Stimulated activated CD4-positive, alpha-beta T cell treated with anti-CD3 and anti-CD28 coated beads, Interleukin-1b, Interleukin-23, amount 100 ng/mL, for 1 hour (primary cell): ENCODE results near the gene SCTR.

ENCODE experiments used
- DNase-seq, 2 donors: peaks; one replicate each; pipeline ENCODE4 v3.0.0-alpha.2; 2020; ENCODE audit warnings: low read depth in 2 of 2

The SCTR gene

GRCh38 chr2:119523952-119524694 lies at the start of gene SCTR:
Gene SCTR (minus strand): TSS chr2:119524483. CDS start chr2:119524226, 257 bp downstream.
- no peak for DNase-seq

DNA sequence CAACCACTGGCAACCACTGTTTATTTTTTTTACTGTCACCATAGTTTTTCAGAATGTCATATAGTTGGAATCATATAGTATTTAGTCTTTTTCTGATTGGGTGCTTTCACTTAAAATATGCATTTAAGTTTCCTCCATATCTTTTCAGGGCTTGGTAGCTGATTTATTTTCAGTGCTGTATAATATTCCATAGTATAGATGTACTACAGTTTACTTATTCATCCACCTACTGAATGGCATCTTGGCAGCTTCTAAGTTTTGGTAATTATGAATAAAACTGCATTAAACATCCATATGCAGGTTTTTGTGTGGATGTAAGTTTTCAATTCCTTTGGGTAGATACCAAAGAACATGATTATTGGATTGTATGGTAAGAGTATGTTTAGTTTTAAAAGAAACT lies 43.0 kb upstream of the SCTR start:
- DNase-seq = no peak

DNA sequence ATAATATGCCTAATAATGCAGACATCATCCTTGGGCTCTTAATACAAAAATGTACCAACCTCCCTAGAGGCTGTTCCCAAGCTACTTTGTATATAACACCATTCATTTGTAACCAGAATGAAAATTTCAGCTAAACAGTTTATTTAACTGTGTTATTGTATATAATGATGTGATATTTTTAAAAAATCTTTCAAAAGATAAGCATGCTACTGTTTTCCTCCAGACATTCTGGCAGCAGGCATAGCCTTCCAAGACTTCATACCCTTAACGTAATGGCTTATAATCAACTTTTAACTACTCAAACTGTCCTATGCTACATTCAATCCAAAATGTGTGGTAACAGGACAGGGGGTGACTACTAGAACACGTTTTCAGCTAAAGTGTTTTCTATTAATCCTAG lies 41.2 kb upstream of the SCTR start:
- DNase-seq = no peak

- no peak for DNase-seq
Measured at GRCh38 chr2:119553687-119554344, 29.5 kb upstream of the SCTR start.

DNA sequence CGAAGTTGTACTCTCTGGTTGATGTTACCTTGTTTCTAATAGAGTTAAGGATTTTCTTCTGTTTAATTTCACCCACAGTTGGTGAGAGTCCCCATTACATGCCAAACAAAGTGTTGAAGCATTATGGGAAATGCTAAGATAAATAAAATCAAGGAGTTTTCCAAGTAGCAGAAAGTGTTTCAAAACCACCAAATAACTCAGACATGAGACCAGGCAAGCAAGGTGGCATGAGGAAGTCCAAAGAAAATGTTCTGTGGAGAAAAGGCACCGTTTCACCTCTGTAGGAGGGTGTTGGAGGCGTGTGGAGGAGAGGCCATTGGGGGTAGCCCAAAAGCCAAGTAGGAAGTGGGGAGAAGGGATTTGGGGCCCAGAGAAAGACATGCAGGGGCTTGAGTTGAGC lies 28.6 kb upstream of the SCTR start:
- DNase-seq = no peak

- DNase-seq = no peak
Measured at GRCh38 chr2:119550856-119551255, 26.6 kb upstream of the SCTR start.

DNA sequence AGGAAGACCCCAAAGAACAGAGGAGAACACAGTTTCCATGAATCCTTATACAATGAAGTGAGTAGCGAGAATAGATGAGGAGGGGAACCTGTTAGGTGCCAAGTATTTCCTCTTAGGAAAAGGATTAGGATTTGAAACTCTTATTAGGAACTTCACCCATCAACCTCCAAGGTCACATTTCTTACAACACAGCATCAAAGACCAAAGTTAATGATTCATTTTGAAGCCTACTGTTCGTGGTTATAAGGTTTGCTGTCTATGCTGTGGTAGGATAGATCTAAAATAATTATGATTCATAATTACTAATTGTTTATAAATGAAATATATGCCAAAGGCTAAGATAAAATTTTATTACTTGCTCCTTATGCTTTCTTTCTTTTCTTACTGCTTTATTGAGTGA lies 26.1 kb upstream of the SCTR start:
- no peak for DNase-seq

- DNase-seq = no peak
Measured at GRCh38 chr2:119549241-119549640, 25.0 kb upstream of the SCTR start.

DNA sequence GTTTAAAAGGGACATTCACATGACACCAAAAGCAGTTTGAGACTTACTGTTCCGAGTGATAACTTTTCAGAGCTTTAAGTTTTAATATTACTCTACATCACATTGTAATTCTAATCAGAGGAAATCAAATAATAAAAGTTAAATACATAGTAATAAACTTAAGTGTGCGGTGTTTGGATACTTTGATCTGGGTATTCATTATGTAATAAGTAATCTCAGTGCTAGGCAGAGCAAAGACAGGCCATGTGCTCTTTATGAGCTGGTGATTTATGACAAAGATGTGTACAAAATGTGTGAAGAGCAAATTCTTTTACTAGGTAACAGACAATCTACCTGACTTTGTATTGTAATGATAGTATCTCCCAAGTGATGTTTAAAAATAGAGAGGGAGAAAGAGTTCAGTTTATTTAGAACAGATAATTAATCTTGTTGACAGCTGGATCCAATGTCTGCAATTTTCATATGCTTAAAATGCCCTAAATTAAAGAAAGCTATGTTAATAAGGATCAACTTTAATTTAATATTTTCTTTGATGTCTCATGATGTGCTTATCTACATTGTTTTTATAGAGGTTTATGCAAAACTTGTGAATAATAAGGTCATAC lies 24.3 kb upstream of the SCTR start:
- DNase-seq = no peak

DNA sequence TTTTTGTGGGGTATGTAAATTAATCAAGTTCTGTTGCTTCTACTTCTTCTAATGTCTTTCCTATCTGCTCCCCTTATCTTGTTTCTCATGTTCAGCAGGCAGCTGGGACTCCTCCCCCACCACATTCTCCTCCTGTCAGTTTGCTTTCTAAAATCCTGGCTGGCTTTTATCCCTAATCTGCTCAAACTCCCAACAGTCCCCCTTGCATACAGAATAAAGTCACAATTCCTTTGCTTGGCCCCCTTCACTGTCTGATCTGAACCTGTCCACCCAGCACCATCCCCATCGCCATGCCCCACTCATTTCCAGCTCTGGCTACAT lies 22.1 kb upstream of the SCTR start:
- DNase-seq = no peak

GRCh38 chr2:119545754-119546446 lies 21.6 kb upstream of the SCTR start:
- DNase-seq = no peak

GRCh38 chr2:119544939-119545475 lies 20.7 kb upstream of the SCTR start:
- no peak for DNase-seq

GRCh38 chr2:119544075-119544938 lies 20.0 kb upstream of the SCTR start, which contains the start of gene CFAP221:
Gene CFAP221 (plus strand): TSS chr2:119544449. CDS start chr2:119546132, 1,683 bp downstream.
- peak in 1 of 2 donors; percentile 15 for DNase-seq

GRCh38 chr2:119541476-119541875 lies 17.2 kb upstream of the SCTR start:
- DNase-seq = no peak

GRCh38 chr2:119537792-119538191 lies 13.5 kb upstream of the SCTR start:
- DNase-seq = no peak

GRCh38 chr2:119536707-119537106 lies 12.4 kb upstream of the SCTR start:
- no peak for DNase-seq

DNA sequence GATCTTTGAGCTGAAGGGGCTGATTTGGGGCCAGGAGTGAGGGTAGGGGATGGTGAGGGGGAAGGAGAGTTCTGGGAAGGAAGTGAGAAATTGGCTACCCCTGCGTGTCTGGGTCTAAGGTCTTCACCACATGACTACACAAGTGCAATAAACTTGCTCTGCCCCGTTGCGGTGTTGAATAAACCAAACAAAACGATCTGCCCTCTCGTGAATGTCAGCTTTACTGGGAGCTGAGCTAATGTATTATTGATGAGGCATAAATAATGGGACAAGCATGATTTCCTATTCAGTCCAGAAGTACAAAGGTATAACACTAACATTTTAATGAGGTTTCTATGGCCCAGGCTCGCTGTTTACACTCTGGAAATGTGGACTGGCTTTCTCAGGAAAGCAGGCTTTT lies 11.9 kb upstream of the SCTR start:
- DNase-seq = no peak

DNA sequence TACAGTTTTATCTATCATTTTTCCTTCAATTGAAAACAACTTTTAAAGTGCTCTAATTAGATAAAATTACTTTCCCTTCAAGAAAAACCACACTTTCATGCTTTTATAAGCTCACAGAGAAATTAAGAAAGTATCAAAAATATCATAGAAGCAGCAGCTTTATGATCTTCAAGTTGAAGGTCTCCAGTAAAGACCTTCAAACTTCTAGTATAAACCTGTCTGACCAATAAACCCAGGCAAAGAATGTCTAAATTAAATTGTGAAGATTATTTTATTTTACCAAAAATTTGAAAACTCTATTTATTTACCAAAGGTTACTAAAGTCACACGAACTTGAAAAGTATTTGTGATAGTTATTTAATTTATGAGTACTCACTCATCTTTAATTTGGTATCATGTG lies 9.3 kb upstream of the SCTR start:
- DNase-seq = no peak

- DNase-seq = no peak
Measured at GRCh38 chr2:119531292-119531691, 7.0 kb upstream of the SCTR start.

- DNase-seq = no peak
Measured at GRCh38 chr2:119527999-119528398, 3.7 kb upstream of the SCTR start.

DNA sequence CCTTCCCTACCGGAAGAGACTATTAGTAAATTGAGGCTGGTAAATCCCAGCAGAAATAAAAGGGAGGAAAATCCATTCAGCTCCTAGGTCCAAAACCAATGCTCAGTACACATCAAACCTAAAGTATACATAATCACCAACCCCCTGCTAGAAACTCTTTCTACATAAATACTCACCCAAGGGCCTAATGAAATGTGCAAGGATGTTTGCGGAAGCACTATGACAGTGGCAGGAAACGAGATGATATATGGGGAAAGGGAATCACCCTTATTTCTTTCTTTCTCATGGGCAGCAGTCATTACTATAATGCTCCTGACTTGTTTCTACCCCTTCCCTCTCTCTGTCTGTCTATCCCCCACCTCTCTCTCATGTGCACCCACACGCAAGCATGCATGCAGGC lies 1.3 kb upstream of the SCTR start:
- no peak for DNase-seq
